ENCODE measurements around the gene TADA2B. TPM values are rescaled to one million over a fixed set of nuclear protein-coding genes. Genes with fewer than 3 reads are reported as not detected.
"Not testable (repeated sequence)": the region's sequence is repeated elsewhere in the genome, so short reads cannot be mapped to it uniquely, and the experiment has no call there.

TADA2B gene
- total and polyA plus RNA-seq, 12 donors = 15.4 to 40.8 (median 30.0) TPM

- Histone ChIP-seq H3K4me3 (no peak overlapping the region), H3K27ac (no peak overlapping the region), H3K36me3 (no peaks in the 10 kb centered on the region), H3K27me3 (peaks cover 0 to 8% (median 0%) of the 10 kb centered on the region in 7 donors), H3K4me1 (peaks cover 0 to 5% (median 0%) of the 10 kb centered on the region in 9 donors), H3K9me3 (peaks cover 0 to 5% (median 0%) of the 10 kb centered on the region in 11 donors)
- DNase-seq = no peak
- TF ChIP-seq CTCF (IDR thresholded peaks at IDR 0.05) = no peak
- intact Hi-C loops (cut with DNase I) = loop anchor here in 3 of 10 donors (10.0 kb wide), 4 partner anchors 93 to 353 kb away; partner anchors contain the start of gene TBC1D14 (in 1 of the 3)
- 88 to 91% methylated on average over 12 of the region's 12 CpGs for WGBS, 2 donors
- no peak for ATAC-seq
Observed at GRCh38 chr4:7077371-7077770, 34.2 kb downstream of the TADA2B start.

GRCh38 chr4:7078025-7078424, 34.9 kb downstream of the TADA2B start:
- Histone ChIP-seq H3K27ac (no peak overlapping the region), H3K27me3 (peaks cover 0 to 15% (median 0%) of the 10 kb centered on the region in 7 donors), H3K4me1 (peaks cover 0 to 5% (median 0%) of the 10 kb centered on the region in 9 donors), H3K9me3 (peaks cover 0 to 5% (median 0%) of the 10 kb centered on the region in 11 donors), H3K36me3 (no peaks in the 10 kb centered on the region), H3K4me3 (no peak overlapping the region)
- intact Hi-C loops (cut with DNase I) = loop anchor here in 3 of 10 donors (10.0 kb wide), 4 partner anchors 93 to 353 kb away; partner anchors contain the start of gene TBC1D14 (in 1 of the 3)
- WGBS, 2 donors = 88 to 90% methylated on average over 5 of the region's 5 CpGs
- DNase-seq (no peak), ATAC-seq (no peak)
- TF ChIP-seq CTCF (IDR thresholded peaks at IDR 0.05) = no peak

- not testable (repeated sequence) for H3K9me3 ChIP-seq, H3K36me3 ChIP-seq, H3K4me1 ChIP-seq, ATAC-seq, H3K4me3 ChIP-seq, DNase-seq, H3K27ac ChIP-seq
- intact Hi-C loops (cut with DNase I) = loop anchor here in 3 of 10 donors (10.0 kb wide), 4 partner anchors 95 to 355 kb away; partner anchors contain the start of gene TBC1D14 (in 1 of the 3)
- H3K27me3 ChIP-seq = peaks cover 0 to 29% (median 5%) of the 10 kb centered on the region in 7 donors
Observed at GRCh38 chr4:7079483-7079882, 36.3 kb downstream of the TADA2B start.

GRCh38 chr4:7079909-7080308, 36.7 kb downstream of the TADA2B start:
- H3K27me3 ChIP-seq = peaks cover 0 to 34% (median 7%) of the 10 kb centered on the region in 7 donors
- 83 to 88% methylated on average over 2 of the region's 2 CpGs for WGBS, 2 donors
- intact Hi-C loops (cut with DNase I) = loop anchor here in 4 of 10 donors (5.0 to 10.0 kb wide), 5 partner anchors 95 to 355 kb away; partner anchors contain the start of genes KIAA0232 (in 1 of the 4) and TBC1D14 (in 1 of the 4)
- not testable (repeated sequence) for H3K9me3 ChIP-seq, H3K27ac ChIP-seq, H3K4me1 ChIP-seq, H3K36me3 ChIP-seq, ATAC-seq, H3K4me3 ChIP-seq, DNase-seq

GRCh38 chr4:7083597-7084563, 40.7 kb downstream of the TADA2B start:
- H3K36me3 ChIP-seq = no peaks in the 10 kb centered on the region
- WGBS, 2 donors = 63 to 65% methylated on average over 9 of the region's 9 CpGs
- peak overlapping the region in 7 of 10 donors; percentile 6 to 46 (median 27) for H3K4me3 ChIP-seq
- intact Hi-C loops (cut with DNase I) = loop anchor here in 1 of 10 donors (5.0 kb wide), 1 partner anchor 302 kb away; the partner anchor contains the start of gene KIAA0232
- H3K27me3 ChIP-seq = peaks cover 0 to 55% (median 7%) of the 10 kb centered on the region in 7 donors
- peaks cover 0 to 11% (median 0%) of the 10 kb centered on the region in 11 donors for H3K9me3 ChIP-seq
- peak overlapping the region in 7 of 10 donors; percentile 10 to 63 (median 28) for H3K27ac ChIP-seq
- ATAC-seq (peak in 7 of 8 donors; percentile 29 to 66 (median 43)), DNase-seq (no peak)
- peaks cover 0 to 8% (median 0%) of the 10 kb centered on the region in 9 donors for H3K4me1 ChIP-seq
- no peak for TF ChIP-seq CTCF (IDR thresholded peaks at IDR 0.05)

GRCh38 chr4:7084564-7084961, 41.4 kb downstream of the TADA2B start:
- H3K9me3 ChIP-seq = peaks cover 0 to 11% (median 0%) of the 10 kb centered on the region in 11 donors
- peak overlapping the region in 7 of 10 donors; percentile 10 to 63 (median 28) for H3K27ac ChIP-seq
- H3K36me3 ChIP-seq, DNase-seq: not testable (repeated sequence)
- intact Hi-C loops (cut with DNase I) = loop anchor here in 1 of 10 donors (5.0 kb wide), 1 partner anchor 302 kb away; the partner anchor contains the start of gene KIAA0232
- peak in 5 of 8 donors; percentile 40 to 76 (median 55) for ATAC-seq
- peaks cover 0 to 55% (median 7%) of the 10 kb centered on the region in 7 donors for H3K27me3 ChIP-seq
- peaks cover 0 to 14% (median 0%) of the 10 kb centered on the region in 9 donors for H3K4me1 ChIP-seq
- WGBS, 2 donors = 36 to 39% methylated on average over 9 of the region's 9 CpGs
- H3K4me3 ChIP-seq = peak overlapping the region in 7 of 10 donors; percentile 6 to 46 (median 27)

Measured in heart right ventricle (tissue), 16 donors.